T-helper 1 cell (primary cell): Measurements from ENCODE around the gene MAT1A.
A peak's percentile ranks its signal among the peaks of the same experiment; 100 is the strongest.
"Not testable (repeated sequence)": the region's sequence is repeated elsewhere in the genome, so short reads cannot be mapped to it uniquely, and the experiment has no call there.

ENCODE experiments used
- DNase-seq, 5 donors: peaks; one replicate each; pipeline ENCODE4 v3.0.0-alpha.2; 2012 to 2020

Gene MAT1A

DNA sequence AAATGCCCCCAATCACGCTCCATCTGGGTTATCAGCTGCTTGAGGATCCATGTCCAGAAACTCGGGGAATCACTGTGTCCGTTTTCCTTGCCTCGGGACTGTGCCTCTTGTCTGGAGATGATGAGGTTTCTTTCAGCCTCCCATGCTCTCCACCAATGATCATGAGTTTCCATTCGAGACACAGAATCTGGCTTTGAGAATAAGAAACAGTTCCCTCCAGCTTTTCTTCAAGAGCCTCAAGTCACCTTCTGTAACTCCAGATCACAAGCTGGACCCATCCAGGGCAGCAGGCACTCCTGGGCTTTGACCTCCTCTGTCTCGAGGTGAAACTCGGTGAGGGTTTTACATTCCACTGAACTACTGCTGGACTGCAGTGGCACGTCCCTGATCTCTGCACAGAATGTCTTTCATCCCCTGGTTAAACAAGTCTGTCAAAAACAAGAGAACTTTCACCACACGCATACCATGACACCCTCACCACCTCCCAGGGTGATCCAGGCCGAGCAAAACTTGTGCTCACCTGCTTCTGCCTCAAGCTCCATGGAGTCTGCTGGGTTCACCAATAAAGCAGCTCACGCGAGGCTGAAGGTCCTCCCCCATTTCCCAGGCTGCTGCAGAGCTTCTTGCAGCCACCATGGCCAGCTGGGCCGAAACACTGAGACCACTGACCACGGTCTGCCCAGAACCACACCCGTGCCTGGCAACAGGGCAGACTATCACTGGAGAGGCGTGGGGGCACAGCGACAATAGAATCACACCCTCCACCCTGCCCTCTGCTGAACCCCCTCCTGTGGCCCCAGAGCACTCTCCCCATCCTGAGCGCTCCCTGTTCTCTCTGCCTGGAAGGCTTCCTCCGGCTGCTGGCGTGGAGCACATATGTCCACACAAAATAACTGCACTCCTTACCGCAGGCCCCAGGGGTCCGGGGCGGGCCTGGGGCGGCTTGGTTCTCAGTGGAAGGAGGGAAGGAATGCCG is 25.1 kb downstream of the MAT1A start:
- DNase-seq = no peak

DNA sequence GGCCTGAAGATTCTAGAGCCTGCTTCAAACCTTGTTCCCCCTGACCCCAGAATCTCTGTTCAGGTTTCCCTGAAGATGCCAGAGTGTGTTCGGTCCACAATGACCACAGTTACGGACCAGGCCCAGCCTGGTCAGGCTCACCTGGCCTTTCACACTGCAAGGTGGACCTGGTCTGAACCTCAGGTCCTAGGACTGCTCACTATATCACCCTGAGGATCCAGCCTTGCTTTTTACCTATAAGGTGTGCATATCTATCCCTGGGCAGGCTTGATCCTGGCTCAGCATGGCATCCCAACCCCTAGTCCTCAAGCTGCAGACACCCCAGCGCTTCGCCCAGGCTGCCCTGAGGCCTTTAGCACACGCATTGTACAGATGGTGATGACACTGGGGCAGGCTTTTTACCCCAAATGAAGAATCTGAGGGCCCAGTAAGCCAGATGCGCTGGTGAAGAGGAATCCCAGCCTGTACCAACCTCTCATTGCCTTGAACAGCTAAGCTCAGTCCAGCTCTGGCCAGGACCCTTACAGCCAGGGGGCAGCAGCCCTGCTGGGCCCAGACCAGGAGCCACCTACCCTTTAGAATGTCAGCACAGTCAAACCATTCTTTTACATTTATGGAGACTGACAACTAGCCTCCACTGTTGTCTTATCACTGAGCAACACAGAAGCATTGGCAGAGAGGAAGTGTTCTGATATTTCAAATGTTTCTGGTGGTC is 28.0 kb downstream of the MAT1A start:
- DNase-seq = no peak

DNA sequence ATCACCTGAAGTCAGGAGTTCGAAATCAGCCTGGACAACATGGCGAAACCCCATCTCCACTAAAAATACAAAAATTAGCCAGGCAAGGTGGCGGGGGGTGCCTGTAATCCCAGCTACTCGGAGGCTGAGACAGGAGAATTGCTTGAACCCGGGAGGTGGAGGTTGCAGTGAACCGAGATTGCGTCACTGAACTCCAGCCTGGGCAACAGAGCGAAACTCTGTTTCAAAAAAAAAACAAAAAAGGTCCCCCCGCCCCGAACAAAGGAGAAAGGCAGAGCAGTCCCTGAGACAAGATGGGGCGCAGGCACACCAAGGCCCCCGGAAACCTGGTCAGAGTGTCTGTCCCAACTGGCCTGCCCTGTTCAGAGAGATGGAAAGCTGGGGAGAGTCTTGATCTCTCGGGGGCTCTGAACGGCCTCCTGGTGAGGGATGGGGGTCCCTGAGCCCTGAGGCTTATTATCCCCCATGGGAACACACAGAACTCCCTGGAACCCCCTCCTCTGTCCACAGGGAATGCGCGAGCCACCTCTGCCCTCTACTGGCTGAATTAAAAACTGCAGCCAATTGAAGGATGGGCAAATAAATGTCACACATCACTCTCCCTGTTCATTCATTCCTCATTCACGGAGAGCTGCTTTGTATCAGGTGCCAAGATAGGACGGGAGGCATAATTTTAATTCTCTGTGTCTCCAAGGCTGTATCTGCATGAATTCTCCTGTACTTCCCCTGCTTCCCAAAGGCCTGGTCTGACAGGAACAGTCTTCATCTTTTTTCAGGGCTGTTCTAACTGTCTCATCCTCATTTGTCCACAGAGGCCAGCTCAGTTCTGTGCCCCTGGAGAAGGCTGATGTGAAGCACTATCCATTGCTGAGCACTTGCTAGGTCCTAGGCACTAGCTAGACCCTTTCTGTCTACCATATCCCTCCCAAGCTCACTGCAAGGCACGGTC is 28.9 kb downstream of the MAT1A start:
- peak in 2 of 5 donors; percentile 10 to 23 for DNase-seq

DNA sequence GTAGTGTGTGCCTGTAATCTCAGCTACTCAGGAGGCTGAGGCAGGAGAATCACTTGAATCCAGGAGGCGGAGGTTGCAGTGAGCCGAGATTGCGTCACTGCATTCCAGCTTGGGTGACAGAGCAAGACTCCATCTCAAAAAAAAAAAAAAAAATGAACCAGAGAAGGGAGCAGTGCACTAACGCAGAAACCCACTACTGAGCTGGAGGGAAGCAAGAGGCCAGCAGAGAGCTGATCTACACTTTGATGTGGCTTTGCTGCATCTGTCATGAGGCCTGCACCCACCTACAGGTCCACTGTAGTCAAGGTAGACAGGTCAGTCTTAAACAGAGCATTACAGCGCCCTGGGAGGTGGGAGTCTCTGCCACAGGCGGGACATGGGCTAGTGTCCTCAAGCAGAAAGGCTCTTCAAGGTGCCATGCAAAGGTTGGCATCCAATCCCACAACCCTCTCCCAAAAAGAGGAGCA is 30.0 kb downstream of the MAT1A start:
- no peak for DNase-seq

- DNase-seq = not testable (repeated sequence)
Observed at GRCh38 chr10:80256798-80257197, 32.7 kb downstream of the MAT1A start.

- not testable (repeated sequence) for DNase-seq
Observed at GRCh38 chr10:80254726-80255125, 34.7 kb downstream of the MAT1A start.

DNA sequence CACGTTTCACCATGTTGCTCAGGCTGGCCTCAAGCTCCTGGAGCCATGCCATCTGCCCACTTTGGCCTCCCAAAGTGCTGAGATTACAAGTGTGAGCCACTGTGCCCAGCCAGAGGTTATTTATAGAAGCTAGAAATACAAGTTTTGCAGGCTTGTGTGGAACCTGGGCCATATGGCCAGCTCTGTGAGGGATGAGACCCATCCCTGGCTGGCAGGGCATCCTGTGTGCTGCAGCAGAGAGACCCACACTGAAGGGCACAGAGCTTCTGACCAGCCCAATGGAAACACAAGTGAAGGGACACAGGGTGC is 35.5 kb downstream of the MAT1A start:
- DNase-seq = not testable (repeated sequence)

- peak in 1 of 5 donors; percentile 84 for DNase-seq
Observed at GRCh38 chr10:80253266-80253962, 36.0 kb downstream of the MAT1A start.

DNA sequence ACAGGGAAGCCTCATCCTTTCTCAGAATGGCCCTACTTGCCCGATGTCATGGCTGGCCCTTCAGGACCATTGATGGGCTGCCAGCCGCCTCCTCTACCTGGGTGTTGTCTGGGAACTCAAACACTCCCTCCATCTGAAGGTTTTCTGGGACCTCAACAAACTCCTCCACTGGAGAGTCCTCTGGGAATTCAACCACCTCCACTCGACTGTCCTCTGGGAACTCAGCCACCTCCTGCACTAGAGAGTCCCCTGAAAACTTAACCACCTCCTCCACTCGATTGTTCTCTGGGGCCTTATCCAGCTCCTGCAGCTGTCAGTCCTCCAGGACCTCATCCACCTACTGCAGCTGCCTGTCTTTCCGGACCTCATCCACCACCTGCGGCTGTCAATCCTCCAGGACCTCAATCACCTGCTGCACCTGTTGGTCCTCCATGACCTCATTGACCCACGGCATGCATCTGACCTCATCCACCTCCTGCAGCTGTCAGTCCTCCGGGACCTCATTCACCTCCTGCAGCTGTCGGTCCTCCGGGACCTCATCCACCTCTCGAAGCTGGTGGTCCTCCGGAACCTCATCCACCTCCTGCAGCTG is 37.1 kb downstream of the MAT1A start:
- DNase-seq = peak in 1 of 5 donors; percentile 0

- not testable (repeated sequence) for DNase-seq
Observed at GRCh38 chr10:80251703-80252280, 37.7 kb downstream of the MAT1A start.

- not testable (repeated sequence) for DNase-seq
Observed at GRCh38 chr10:80250399-80250798, 39.1 kb downstream of the MAT1A start.

DNA sequence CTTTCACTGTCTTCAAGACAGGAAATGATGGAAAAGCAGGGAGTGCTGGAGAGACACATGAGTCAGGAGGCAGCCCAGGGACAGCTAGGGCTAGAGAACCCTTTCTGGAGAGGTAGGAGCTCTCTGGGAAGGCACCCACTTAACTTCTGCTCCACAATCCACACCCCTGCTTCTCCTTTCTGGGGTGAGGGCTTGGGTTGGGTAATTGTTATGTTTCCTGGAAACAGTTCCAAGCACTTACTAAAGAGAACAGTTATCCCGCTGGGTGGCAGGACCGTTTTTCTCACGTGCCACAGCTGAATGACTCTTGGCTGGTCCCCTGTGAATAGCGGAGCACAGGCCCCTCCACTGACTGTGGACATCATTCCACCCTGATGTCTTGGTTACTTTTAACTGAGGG is 39.6 kb downstream of the MAT1A start:
- DNase-seq = not testable (repeated sequence)

GRCh38 chr10:80247611-80248010 is 41.8 kb downstream of the MAT1A start:
- not testable (repeated sequence) for DNase-seq

DNA sequence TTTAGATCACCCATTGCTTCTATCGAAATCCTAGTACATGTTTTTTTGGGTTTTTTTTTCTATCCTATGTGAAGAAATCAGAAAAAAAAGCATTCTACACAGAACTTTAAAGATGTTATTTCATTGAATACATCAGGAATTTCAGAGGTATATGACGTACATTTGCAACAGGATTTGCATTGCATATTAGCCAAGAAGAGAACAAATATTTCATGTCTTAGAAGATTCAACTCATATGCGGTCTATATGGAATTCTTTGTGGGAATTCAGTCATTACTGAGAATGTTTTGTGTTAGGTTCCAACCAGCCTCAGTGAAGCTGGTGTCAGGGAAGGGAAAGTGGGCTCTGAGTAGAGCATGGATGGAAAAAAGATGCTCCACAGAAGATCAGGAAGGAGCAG is 45.1 kb downstream of the MAT1A start:
- not testable (repeated sequence) for DNase-seq

- DNase-seq = not testable (repeated sequence)
Observed at GRCh38 chr10:80242341-80242740, 47.1 kb downstream of the MAT1A start.

- DNase-seq = not testable (repeated sequence)
Observed at GRCh38 chr10:80236457-80236856, 53.0 kb downstream of the MAT1A start.

DNA sequence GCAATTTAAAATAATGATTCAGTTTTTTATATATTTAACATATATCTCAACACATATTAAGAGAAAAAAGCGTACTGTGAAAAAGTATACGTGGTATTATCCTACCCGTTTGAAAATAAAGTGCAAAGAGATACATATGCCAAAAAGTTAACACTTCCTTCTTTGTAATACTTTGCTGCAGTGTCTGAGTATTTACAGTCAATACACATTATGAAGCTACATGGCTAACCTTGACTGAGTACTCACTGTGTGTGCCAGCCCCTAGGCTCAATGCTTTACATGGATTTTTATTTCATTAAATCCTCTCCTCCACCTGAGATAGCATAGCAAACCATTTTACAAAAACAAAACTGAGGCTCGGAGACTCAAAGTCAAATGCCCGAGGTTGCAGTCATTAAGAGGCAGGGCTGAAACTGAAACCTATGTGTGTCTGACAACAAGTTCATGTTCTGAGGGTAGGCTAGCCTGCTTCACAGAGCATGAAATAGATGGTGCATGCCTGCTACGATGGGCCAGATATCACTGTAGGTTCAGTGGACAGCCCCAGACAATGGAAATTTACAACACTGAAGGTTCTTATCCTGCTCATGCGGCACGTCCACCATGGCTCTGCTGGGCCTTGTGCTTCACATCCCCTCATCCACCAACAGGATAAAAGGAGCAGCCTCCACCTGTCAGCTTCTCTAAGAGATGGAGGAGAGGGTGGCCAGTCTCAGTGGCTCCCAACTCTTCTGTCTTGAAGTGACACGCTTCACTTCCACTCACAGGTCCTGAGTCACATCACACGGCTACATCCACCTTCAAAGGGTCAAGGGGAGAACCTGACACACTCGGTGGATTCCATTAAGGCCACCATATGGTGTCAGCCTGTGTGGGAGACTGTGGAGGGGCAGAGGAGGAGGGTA is 54.9 kb downstream of the MAT1A start:
- DNase-seq = peak in 1 of 5 donors; percentile 26

- not testable (repeated sequence) for DNase-seq
Observed at GRCh38 chr10:80233871-80234270, 55.6 kb downstream of the MAT1A start.

GRCh38 chr10:80226723-80227122 is 62.7 kb downstream of the MAT1A start:
- DNase-seq = not testable (repeated sequence)

GRCh38 chr10:80223031-80223419 is 66.4 kb downstream of the MAT1A start:
- DNase-seq = not testable (repeated sequence)
